Activated naive CD8-positive, alpha-beta T cell (primary cell): Measurements from ENCODE around the gene CACNA1D.
"Not testable (repeated sequence)": the region's sequence is repeated elsewhere in the genome, so short reads cannot be mapped to it uniquely, and the experiment has no call there.

Experiments used
- H3K27ac Mint-ChIP-seq: one replicate; pipeline ENCODE4 v1.8.0; 2021; ENCODE audit warnings: mixed read lengths
- H3K27me3 Mint-ChIP-seq: one replicate; pipeline ENCODE4 v1.8.0; 2021; ENCODE audit warnings: mixed read lengths
- H3K36me3 Mint-ChIP-seq: one replicate; pipeline ENCODE4 v1.8.0; 2021; ENCODE audit warnings: mixed read lengths
- H3K4me1 Mint-ChIP-seq: one replicate; pipeline ENCODE4 v1.8.0; 2021; ENCODE audit warnings: low read depth, mixed read lengths
- H3K4me3 Mint-ChIP-seq: one replicate; pipeline ENCODE4 v1.8.0; 2021; ENCODE audit warnings: mild to moderate bottlenecking, mixed read lengths
- H3K9me3 Mint-ChIP-seq: one replicate; pipeline ENCODE4 v1.8.0; 2021; ENCODE audit warnings: low read depth, mixed read lengths

Gene CACNA1D

DNA sequence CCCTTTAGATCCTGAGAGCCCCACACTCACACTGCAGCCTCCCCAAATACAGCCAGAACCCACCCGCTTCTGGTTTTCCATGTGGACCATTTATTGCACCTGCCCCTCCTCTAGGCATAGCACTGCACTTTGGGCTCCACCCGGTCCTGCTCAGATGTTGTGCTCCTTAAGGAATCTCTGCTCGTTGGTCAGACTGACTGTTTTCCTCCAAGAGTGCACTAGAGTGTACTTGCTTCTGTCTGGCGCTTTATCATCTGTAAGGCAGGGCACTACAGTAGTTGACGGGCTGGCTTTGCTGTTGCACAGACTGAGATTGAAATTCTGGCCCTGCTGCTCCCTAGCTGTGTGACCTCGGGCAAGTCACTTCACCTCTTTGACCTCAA is 124.1 kb downstream of the CACNA1D start:
- H3K27me3 Mint-ChIP-seq: peaks cover 15% of the 10 kb centered on the region
- H3K27ac Mint-ChIP-seq: no peak overlapping the region
- H3K4me3 Mint-ChIP-seq: no peak overlapping the region
- H3K9me3 Mint-ChIP-seq: no peaks in the 10 kb centered on the region
- H3K36me3 Mint-ChIP-seq: no peaks in the 10 kb centered on the region
- H3K4me1 Mint-ChIP-seq: no peaks in the 10 kb centered on the region

DNA sequence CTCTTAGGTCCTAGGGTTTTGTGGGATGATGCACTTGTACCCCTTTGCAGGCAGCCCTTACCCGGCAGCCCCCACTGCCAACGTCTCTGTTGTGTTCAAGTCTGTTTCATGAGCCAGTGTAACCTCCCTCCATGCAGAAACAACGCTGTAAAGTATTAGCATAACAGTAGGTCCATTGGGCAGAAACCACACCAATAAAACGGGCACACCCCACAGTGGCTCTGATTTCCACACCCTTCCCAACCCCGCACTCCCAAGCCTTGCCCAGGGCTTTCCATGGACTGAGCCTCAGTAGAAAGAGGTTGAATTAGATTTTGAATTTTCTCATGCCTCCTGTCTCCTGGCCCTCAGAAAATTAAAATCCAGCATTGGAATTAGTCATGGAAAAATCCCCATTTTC is 124.5 kb downstream of the CACNA1D start:
- H3K9me3 Mint-ChIP-seq: no peaks in the 10 kb centered on the region
- no peaks in the 10 kb centered on the region for H3K4me1 Mint-ChIP-seq
- H3K27me3 Mint-ChIP-seq: peaks cover 17% of the 10 kb centered on the region
- H3K4me3 Mint-ChIP-seq: no peak overlapping the region
- H3K27ac Mint-ChIP-seq: no peak overlapping the region
- H3K36me3 Mint-ChIP-seq: no peaks in the 10 kb centered on the region

DNA sequence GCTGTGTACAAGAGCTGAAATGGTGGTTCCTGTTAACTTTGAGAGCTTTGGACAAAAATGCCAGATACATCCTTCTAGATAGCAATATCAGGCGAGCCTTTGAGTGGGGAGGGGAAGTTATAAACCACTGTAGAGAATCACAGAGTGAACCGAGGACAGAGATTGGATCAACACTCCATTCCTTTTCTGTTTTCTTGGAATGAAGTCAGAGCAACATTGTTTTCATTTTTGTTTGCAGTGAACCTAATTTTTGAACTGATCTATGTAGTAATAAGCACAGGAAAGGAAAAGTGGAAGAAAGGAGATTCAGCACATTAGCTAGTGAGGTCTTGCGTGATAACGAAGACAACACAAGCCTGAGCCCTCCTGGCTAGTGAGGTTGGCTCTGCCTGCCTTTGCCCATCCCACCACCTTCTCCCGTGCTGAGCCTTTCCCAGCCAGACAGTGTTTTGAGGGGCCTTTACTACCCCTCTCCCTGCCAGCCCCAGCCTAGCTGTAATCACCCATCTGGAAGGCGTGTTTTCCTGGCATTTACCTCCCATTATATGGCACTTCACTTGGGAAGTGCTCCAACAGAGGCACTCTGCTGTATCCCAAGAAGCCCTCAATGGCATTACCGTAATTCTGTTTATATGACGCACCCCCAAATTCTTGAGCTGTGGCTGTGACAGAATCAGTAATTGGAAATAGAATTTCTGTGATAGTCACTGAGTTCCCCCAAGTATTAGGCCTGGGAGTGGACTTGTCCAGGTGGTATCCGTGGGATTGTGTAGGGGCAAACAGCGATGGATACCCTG is 129.8 kb downstream of the CACNA1D start:
- Mint-ChIP-seq H3K27me3 (peaks cover 20% of the 10 kb centered on the region), H3K36me3 (no peaks in the 10 kb centered on the region), H3K9me3 (no peaks in the 10 kb centered on the region), H3K4me1 (no peaks in the 10 kb centered on the region), H3K4me3 (no peak overlapping the region), H3K27ac (no peak overlapping the region)

DNA sequence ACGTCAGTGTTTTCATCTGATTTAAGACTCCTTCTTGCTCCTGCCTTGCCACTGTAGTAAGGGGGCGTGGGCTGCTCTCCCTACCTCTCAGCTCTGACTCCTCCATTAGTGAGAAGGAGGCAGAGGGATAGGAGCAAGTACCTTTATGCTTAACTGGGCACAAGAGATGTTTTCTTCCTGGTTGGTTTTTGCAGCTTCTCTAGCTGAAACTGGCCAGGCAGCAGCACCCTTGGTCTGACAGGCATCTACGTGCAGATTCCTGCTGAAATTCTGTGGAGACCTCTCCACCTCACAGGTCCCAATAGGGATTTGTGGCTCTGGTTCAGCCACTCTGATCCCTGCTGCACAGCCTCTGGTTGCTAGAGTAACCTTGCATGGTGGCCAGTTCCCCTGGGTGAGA is 132.5 kb downstream of the CACNA1D start:
- Mint-ChIP-seq H3K4me1 (no peaks in the 10 kb centered on the region), H3K9me3 (no peaks in the 10 kb centered on the region), H3K4me3 (no peak overlapping the region), H3K36me3 (no peaks in the 10 kb centered on the region), H3K27me3 (peaks cover 14% of the 10 kb centered on the region), H3K27ac (no peak overlapping the region)

DNA sequence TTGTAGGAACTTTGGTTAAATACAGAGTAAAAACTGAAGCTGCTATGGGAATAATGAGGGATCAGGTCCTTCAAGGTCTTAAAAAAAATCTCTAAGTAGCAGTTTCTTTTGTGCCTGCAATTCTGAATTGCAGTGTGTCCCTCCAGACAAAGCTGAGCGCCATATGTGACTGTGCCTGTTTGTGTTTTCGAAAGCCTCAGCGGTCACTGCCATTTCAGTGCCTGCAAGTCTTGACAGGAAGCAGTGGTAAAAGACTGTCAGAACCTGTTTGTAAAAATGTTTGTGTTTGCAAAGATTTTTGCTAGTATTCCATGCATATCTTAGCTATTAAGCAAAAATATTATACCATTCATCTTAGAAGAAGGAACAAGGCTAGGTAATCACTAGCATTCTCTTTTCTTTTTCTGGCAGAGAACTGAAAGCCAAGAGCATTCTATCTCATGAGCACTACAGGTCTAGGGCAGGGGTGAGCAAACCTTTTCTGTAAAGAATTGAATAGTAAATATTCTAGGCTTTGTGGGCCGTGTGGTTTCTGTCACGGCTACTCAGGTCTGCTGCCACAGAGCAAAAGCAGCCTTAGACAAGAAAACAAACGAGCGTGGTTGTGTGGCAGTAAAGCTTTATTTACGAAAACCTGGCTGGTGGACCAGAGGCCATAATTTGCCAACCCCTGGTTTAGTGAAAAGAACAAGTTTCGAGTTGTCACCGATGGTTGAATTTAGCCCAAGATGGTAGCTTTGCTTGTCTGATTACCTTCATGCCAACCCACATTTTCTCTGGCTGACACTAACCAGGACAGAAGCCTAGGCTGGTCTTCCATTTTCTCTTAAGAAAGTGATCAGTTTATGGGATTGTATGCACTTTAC is 134.4 kb downstream of the CACNA1D start:
- H3K4me1 Mint-ChIP-seq: no peaks in the 10 kb centered on the region
- no peaks in the 10 kb centered on the region for H3K36me3 Mint-ChIP-seq
- peaks cover 12% of the 10 kb centered on the region for H3K27me3 Mint-ChIP-seq
- H3K4me3 Mint-ChIP-seq: no peak overlapping the region
- H3K9me3 Mint-ChIP-seq: no peaks in the 10 kb centered on the region
- no peak overlapping the region for H3K27ac Mint-ChIP-seq

DNA sequence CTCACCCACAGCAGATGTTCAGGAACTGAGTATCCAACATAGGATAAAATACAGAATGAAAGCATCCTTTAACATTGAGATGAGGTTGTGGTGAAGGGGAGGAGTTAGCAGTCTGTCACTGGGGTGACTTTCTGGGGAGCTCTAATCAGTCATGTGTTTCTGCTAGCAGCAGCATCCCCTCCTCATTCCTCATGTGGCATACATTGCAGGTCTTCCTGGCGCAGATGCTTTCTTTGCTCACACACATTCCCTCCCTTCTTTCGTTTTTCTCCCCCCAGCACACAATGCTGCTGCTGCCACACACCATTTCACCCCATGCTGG is 135.0 kb downstream of the CACNA1D start:
- H3K27me3 Mint-ChIP-seq: peaks cover 12% of the 10 kb centered on the region
- H3K27ac Mint-ChIP-seq: no peak overlapping the region
- no peaks in the 10 kb centered on the region for H3K36me3 Mint-ChIP-seq
- H3K4me3 Mint-ChIP-seq: no peak overlapping the region
- H3K9me3 Mint-ChIP-seq: no peaks in the 10 kb centered on the region
- H3K4me1 Mint-ChIP-seq: no peaks in the 10 kb centered on the region

DNA sequence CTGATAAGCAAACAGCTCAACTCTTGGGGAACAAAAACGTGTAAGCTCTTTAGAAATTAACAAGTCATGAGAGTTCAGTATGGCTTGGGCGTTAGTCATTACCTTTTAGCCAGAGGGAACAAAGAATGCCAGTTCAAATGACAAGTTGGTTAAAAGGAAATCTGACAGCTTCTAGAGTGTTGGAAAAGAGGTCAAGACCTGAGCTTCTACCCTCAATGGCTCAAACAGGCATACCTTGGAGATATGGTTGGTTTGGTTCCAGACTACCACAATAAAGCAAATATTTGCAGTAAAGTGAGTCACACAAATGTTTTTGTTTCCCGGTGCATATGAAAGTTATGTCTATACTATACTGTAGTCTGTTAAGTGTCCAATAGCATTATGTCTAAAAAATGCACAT is 136.1 kb downstream of the CACNA1D start:
- H3K27ac Mint-ChIP-seq: no peak overlapping the region
- H3K9me3 Mint-ChIP-seq: no peaks in the 10 kb centered on the region
- peaks cover 7% of the 10 kb centered on the region for H3K27me3 Mint-ChIP-seq
- no peaks in the 10 kb centered on the region for H3K4me1 Mint-ChIP-seq
- H3K4me3 Mint-ChIP-seq: no peak overlapping the region
- H3K36me3 Mint-ChIP-seq: no peaks in the 10 kb centered on the region

DNA sequence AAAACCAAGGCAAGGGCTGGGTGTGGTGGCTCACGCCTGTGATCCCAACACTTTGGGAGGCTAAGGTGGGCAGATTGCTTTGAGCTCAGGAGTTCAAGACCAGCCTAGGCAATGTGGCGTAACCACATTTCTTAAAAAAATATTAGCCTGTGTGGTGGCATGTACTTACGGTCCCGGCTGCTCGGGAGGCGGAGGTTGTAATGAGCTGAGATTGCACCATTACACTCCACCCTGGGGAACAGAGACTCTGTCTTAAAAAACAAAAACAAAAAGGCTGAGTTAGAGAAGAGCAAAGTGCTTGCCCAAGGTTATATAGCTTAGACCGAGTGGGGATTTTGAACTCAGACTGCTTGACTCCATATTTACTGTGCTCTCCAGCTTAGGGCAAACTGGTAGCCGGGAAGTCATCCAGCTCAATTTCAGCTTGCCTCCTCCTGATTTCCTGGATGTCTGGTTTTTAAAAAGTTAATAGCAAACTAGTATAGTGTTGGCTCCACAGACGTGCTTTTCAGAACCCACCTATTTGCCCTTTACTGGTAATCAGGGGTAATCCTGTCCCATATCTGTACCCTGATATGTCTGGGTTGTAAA is 138.9 kb downstream of the CACNA1D start:
- no peaks in the 10 kb centered on the region for H3K9me3 Mint-ChIP-seq
- no peak overlapping the region for H3K27ac Mint-ChIP-seq
- H3K4me1 Mint-ChIP-seq: no peaks in the 10 kb centered on the region

DNA sequence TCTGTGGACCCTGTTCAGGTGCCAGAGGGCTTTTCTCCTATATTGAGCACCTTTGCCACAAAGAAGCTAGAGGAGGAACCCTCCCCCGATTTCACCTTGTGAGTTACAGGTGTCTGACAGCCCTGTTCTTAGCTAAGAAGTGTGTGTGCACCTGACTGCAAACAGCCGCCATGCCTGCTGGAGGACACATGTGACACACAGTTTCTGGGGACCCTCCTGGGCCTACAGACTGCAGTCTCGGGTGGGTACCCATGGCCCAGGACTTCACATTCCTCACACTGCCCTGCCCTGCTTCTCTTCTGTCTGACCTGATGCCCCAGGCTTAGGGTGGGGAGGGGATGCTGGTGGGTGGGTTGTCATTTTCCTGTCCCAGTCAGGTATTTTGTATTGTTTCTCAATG is 140.6 kb downstream of the CACNA1D start:
- Mint-ChIP-seq H3K4me3 (no peak overlapping the region), H3K36me3 (no peaks in the 10 kb centered on the region), H3K27ac (no peak overlapping the region), H3K27me3 (peaks cover 9% of the 10 kb centered on the region), H3K9me3 (no peaks in the 10 kb centered on the region), H3K4me1 (no peaks in the 10 kb centered on the region)

More for the DNA sequence above, 138.9 kb downstream of the CACNA1D start:
- H3K27me3 Mint-ChIP-seq: peaks cover 9% of the 10 kb centered on the region
- no peak overlapping the region for H3K4me3 Mint-ChIP-seq
- no peaks in the 10 kb centered on the region for H3K36me3 Mint-ChIP-seq

DNA sequence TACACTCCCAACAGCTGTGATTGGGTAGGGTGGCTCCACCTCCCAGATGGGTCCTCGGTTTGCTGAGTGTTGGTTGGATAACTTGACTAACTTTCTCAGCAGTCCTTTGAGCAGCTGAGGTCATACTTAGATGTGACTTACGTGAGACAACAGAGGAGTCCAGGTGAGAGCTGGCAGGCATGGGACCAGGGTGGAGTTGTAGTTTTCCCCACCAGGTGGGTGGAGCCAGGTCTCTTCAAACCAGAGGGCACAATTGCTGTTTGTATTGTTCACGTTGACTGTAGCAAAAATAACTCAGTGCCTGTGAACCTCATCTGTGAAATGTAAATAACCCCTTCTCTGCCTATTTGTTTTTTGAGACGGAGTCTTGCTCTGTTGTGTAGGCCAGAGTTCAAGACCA is 144.4 kb downstream of the CACNA1D start:
- not testable (repeated sequence) for H3K4me1 Mint-ChIP-seq

DNA sequence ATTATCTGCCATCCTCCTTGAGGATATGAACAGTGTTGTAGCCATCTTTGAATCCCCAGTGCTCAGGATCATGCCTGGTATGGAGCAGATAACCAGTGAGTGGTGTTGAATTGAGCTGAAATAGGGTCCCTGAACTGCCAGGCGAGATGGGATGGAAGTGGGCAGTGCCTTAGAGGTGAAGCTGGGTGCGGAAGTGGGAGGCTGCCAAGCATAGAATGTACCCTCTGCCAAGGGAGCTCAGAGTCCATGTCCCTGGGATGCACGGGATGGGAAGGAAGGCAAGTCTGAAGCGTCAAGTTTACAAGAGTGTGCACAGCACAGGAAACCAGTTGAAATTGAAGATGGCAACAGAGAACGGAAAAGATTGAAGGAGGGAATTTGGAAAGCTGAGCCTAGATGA is 147.0 kb downstream of the CACNA1D start:
- Mint-ChIP-seq H3K4me1 (no peaks in the 10 kb centered on the region), H3K9me3 (no peaks in the 10 kb centered on the region), H3K27ac (no peak overlapping the region), H3K36me3 (no peaks in the 10 kb centered on the region), H3K4me3 (no peak overlapping the region), H3K27me3 (peaks cover 10% of the 10 kb centered on the region)

More for the DNA sequence above, 144.4 kb downstream of the CACNA1D start:
- not testable (repeated sequence) for H3K36me3 Mint-ChIP-seq, H3K9me3 Mint-ChIP-seq, H3K27ac Mint-ChIP-seq, H3K4me3 Mint-ChIP-seq
- H3K27me3 Mint-ChIP-seq: peaks cover 12% of the 10 kb centered on the region

DNA sequence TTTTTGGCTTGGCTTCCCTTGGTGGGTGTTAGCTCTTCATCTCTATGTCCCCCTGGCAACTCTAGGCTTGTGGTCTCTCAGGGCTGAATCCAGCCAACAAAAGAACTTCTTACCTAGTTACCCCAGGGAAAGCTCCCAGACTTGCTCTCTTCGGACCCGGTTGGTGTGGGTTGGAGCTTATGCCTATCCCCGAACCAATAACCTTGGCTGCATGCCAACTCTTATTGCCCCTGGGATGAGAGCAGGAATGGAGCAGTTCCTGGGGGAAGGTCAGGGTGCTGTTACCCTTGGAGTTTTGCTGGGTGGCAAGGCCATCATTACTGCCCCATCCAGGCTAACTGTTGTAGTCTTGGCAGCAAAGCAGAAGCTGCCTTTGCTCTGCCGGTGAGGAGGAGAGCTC is 147.8 kb downstream of the CACNA1D start:
- H3K4me3 Mint-ChIP-seq: no peak overlapping the region
- H3K36me3 Mint-ChIP-seq: no peaks in the 10 kb centered on the region
- H3K27ac Mint-ChIP-seq: no peak overlapping the region
- H3K4me1 Mint-ChIP-seq: no peaks in the 10 kb centered on the region
- H3K27me3 Mint-ChIP-seq: peaks cover 11% of the 10 kb centered on the region
- H3K9me3 Mint-ChIP-seq: no peaks in the 10 kb centered on the region

DNA sequence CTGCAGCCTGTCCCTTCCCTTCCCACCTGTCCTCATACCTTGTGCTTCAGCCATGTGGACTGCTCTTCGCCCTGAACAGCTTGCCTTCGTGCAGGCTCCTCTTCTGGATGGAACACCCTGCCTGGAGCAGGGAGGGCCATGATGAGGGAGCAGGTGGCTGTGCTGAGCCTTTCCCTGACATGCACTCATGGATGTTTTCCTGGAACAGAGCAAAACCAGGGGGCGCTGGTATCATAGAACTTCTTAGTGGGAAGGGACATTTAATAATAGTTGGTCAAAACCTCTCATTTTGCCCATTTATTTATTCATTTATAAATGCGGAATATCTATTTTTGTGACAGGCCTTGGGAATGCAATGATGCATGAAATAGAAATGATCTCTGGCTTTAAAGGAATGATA is 149.3 kb downstream of the CACNA1D start:
- Mint-ChIP-seq H3K9me3 (no peaks in the 10 kb centered on the region), H3K4me1 (no peaks in the 10 kb centered on the region), H3K27ac (no peak overlapping the region), H3K27me3 (peaks cover 11% of the 10 kb centered on the region), H3K4me3 (no peak overlapping the region), H3K36me3 (no peaks in the 10 kb centered on the region)

DNA sequence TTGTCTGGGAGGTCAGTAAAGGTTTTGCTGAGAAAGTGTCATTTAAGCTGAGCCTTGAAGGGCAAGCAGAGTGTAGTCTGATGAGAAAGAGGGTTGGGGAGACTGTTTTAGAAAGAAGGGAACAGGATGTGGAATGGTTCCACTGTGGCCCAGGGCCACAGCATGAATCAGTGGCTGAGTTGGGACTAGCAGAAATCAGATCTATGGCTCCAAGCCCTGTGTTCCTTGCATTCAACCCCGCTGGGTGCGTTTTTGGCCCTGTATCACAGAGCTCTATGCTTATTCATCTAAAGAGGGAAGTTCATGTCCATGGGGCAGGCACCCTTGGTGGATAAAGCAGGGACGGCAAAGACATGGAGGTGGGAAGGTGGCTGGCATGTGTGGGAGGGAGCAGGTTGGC is 151.3 kb downstream of the CACNA1D start:
- no peak overlapping the region for H3K4me3 Mint-ChIP-seq
- no peaks in the 10 kb centered on the region for H3K4me1 Mint-ChIP-seq
- H3K9me3 Mint-ChIP-seq: no peaks in the 10 kb centered on the region

DNA sequence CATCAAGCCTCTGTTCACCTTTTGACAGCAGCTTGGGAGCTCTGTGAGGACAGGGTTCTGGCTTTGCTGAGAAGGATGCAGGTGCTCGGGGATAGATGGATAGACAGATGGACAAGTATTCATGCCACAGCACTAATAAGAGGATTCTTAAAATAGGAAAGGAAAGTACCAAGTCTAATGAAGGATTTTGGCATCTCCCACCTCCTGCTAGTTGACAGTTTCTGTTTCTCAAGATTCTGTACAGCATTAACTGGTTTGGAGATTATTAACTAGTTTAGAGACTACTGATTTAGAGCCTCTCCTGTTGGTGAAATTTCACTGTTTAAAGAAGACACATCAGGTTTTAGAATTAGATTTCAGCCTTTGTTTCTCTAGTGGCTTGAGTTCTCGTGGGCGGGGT is 152.3 kb downstream of the CACNA1D start:
- peaks cover 11% of the 10 kb centered on the region for H3K27me3 Mint-ChIP-seq
- no peaks in the 10 kb centered on the region for H3K4me1 Mint-ChIP-seq

More for the DNA sequence above, 151.3 kb downstream of the CACNA1D start:
- H3K36me3 Mint-ChIP-seq: no peaks in the 10 kb centered on the region
- peaks cover 15% of the 10 kb centered on the region for H3K27me3 Mint-ChIP-seq
- H3K27ac Mint-ChIP-seq: no peak overlapping the region

More for the DNA sequence above, 152.3 kb downstream of the CACNA1D start:
- Mint-ChIP-seq H3K27ac (no peak overlapping the region), H3K36me3 (no peaks in the 10 kb centered on the region), H3K4me3 (no peak overlapping the region), H3K9me3 (no peaks in the 10 kb centered on the region)
